HG03060 (cell line): ENCODE data around the gene PLAU.
A peak's percentile ranks its signal among the peaks of the same experiment; 100 is the strongest.
"Not testable (repeated sequence)": the region's sequence is repeated elsewhere in the genome, so short reads cannot be mapped to it uniquely, and the experiment has no call there.

Experiments used
- ATAC-seq: cut with Tn5 transposase; IDR thresholded peaks from one replicate; pipeline ENCODE4 v1.9.1; 2021; ENCODE audit warnings: low read depth, moderate number of reproducible peaks; ENCODE audit not compliant: unreplicated experiment

The PLAU gene

DNA sequence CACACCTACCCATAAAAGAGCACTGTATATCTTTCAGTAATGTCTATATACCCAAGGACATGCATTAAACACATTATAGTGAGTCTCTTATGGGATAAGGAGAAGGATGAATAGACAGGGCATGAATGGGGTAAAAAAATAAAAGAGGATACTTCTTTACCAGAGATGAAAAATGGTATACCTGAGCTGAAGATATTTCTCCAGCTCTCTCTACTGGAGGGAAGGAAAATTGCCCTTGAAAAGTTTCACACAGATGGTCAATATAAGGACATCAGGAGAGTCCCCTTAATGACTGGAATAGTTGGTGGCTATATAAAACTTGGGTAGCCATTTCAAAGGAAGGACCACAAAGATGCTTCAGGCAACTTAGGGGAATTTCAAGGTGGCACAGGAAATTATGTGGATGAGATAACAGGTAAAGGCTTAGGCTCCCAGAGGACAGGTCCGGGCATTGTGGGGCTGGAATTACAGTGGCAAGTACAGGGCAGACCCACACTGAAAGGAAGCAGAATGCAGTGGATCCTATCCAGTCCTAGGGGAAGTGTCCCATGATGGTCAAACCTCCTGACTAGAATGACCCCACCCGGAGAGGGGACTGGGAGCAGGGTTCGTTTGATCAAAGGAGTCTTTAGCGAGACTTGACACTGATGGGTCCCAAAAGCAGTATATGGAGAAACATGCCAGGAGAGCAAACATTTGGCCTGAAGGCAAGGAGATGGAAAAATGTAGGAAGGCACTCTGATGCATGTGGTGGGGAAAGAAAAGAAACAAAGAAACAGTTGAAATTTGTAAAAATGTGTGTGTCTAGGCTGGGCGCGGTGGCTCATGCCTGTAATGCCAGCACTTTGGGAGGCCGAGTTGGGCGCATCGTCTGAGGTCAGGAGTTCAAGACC, 35.6 kb downstream of the PLAU start:
- ATAC-seq = no peak

DNA sequence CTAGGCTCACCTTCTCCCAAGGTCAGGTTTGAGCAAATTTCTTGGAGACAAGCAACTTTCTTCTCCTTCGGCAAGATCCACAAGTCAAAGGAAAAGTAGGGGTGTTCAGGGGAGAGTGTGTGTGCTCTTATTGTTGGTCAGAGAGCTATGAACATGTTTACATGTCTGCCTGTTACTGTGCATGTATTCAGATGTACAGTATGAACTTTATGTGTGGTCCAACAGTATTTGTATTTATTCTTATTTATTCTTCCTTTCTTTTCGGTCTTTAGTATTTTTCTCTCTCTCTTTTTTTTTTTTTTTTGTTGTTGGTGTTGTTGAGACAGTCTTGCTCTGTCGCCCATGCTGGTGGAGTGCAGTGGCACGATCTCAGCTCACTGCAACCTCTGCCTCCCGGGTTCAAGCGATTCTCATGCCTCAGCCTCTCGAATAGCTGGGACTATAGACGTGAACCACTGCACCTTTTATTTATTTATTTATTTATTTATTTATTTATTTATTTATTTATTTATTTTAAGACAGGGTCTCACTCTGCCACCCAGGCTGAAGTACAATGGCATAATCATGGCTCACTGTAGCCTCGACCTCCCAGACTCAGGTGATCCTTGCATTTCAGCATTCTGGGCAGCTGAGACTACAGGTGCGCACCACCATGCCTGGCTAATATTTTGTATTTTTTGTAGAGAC, 38.2 kb downstream of the PLAU start:
- no peak for ATAC-seq

- ATAC-seq = no peak
Measured at GRCh38 chr10:73950155-73950948, 39.4 kb downstream of the PLAU start.

GRCh38 chr10:73953665-73954064, 42.7 kb downstream of the PLAU start:
- no peak for ATAC-seq

DNA sequence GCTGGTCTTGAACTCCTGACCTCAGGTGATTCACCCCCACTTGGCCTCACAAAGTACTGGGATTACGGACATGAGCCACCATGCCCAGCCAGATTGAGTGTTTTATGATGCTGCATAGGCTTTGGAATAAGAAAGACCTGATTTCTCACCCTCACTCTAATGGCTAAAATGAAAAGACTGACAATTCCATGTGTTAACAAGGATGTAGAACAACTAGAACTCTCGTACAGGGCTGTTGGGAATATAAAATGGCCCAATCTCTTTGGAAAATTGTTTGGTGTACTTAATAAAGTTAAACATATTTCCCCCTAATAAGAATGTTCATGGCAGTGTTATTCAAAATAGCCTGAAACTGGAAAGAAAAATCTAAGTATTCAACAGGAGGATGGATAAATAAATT, 43.8 kb downstream of the PLAU start:
- no peak for ATAC-seq

DNA sequence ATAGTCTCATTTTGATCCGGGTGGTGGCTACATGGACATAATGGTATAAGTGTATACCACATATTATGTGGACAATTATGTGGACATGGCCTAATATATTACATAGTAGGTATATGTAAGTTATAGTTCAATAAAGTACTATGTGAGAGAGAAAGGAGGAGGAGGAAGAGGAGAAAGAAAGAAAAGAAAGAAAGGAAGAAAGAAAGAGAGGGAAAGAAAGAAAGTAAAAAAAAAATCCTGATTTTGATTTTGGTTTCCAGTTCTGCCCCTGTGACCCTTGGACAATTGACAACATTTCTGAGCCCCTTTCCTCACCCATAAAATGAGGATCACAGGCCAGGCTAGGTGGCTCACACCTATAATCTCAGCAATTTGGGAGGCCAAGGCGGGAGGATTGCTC, 44.8 kb downstream of the PLAU start:
- no peak for ATAC-seq

- peak; percentile 44 for ATAC-seq
Measured at GRCh38 chr10:73956476-73957359, 45.8 kb downstream of the PLAU start.

- no peak for ATAC-seq
Measured at GRCh38 chr10:73959484-73960243, 48.7 kb downstream of the PLAU start.

DNA sequence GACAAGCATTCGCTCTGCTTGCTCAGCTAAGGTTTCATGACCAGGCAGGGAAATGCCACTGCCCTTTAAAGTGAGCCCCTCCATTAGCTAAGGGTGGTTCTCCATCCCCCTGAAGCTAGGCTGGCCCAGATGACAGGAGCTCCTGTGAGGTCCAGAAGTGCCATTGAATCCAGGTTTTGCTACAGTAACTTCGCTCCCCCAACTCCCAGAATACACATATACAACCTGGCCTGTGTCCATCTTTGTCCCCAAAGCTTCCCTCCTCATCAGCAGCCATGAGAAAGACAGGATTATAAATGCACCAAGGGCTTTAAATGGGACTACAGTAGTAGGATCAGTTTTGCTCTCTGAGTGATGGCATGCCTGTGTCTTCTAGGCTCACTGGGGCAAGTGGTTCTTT, 51.5 kb downstream of the PLAU start:
- no peak for ATAC-seq

DNA sequence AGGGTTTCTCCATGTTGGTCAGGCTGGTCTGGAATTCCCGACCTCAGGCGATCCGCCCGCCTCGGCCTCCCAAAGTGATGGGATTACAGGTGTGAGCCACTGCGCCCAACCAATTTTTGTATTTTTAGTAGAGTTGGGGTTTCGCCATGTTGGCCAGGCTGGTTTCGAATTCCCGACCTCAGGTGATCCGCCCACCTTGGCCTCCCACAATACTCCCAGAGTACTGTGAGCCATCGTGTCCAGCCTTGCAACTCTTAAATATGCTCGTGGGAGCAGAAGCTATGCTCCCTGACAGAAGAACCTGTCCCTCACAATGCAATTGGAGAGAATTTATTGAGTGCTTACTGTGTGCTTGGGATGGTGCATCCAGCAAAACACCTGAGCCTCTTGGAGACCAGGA, 52.6 kb downstream of the PLAU start:
- ATAC-seq = not testable (repeated sequence)

- ATAC-seq = no peak
Measured at GRCh38 chr10:73964743-73965142, 53.8 kb downstream of the PLAU start.

GRCh38 chr10:73965267-73965889, 54.4 kb downstream of the PLAU start:
- ATAC-seq = not testable (repeated sequence)

DNA sequence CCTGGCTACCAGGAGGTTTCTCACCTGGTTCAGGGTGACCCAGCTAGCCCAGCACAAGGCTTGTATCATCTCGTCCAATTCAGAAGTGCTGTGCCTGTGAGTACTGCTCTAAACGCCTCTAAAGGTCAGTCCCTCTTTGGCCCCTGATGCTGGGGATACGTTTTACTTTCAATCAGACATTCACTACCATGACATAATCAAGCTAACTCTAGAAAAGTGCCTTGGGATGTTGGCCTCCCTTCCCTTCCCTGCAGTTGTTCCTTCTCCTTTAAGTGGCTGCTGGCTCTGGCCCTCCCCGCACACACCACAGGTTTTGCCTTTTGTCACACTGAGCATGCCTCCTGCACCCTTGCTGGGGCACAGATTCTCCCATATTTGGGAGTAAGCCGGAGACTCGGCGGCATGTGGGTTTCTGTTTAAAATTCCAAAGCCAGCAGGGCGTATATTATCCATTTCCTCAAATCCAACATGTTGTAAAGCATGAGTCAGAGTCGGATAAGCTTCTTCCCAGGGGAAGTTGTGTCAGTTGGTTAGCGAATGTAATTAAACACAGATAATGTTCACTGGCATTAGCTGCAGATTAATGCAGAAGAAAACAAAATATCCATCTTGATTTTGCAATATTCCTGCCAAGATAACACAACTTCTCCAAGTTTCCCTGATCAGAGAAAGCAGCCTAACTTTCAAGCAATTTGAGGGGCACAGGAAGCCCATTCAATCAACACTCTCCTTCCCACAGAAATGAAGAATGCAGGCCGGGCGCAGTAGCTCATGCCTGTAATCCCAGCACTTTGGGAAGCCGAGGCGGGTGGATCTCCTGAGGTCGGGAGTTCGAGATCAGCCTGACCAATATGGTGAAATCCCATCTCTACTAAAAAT, 55.2 kb downstream of the PLAU start:
- no peak for ATAC-seq

DNA sequence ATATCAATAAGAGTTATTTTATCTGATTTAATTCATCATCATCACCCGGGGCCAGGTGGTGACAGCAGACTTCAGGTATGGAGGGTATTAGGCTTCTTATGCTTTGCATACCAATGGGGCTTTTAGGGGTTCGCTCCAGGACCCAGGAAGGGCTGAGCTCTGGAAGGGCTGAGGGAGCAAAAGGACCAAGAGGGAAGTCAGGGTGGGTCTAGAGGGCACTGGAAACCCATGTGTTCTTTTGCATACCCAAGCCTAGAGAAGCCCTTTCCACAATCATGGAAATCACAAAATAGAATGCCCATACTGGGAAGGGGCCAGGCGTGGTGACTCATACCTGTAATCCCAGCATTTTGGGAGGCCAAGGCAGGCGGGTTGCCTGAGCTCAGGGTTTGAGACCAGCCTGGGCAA, 56.1 kb downstream of the PLAU start:
- ATAC-seq = no peak
